ENCODE data around the gene UBR2.

Gene UBR2

DNA sequence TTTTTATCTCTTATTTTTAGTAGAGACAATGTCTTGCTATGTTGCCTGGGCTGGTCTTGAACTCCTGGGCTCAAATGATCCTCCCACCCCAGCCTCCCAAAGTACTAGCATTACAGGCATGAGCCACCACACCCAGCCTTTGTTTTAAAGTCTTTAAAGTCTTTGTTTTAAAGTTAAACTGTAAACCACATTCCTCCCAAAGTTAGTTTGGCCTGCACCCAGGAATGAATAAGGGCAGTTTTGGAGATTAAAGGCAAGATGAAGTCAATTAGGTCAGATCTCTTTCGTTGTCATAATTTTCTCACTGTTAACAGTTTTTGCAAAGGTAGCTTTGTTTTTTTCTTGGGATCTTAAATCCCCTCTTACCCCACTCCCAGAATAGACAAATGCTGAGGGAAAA lies 63.8 kb downstream of the UBR2 start:
- peaks cover 6% of the 10 kb centered on the region for H3K36me3 ChIP-seq
- H3K27me3 ChIP-seq, result no peaks in the 10 kb centered on the region
- no peaks in the 10 kb centered on the region for H3K9me3 ChIP-seq
- no peaks in the 10 kb centered on the region for H3K4me1 ChIP-seq
- TF ChIP-seq, protein P1, sequence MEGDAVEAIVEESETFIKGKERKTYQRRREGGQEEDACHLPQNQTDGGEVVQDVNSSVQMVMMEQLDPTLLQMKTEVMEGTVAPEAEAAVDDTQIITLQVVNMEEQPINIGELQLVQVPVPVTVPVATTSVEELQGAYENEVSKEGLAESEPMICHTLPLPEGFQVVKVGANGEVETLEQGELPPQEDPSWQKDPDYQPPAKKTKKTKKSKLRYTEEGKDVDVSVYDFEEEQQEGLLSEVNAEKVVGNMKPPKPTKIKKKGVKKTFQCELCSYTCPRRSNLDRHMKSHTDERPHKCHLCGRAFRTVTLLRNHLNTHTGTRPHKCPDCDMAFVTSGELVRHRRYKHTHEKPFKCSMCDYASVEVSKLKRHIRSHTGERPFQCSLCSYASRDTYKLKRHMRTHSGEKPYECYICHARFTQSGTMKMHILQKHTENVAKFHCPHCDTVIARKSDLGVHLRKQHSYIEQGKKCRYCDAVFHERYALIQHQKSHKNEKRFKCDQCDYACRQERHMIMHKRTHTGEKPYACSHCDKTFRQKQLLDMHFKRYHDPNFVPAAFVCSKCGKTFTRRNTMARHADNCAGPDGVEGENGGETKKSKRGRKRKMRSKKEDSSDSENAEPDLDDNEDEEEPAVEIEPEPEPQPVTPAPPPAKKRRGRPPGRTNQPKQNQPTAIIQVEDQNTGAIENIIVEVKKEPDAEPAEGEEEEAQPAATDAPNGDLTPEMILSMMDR (IDR thresholded peaks at IDR 0.05; ENCODE audit: low read depth, low read length), result no peak
- H3K4me3 ChIP-seq (ENCODE audit: low read depth, low read length), result no peak overlapping the region
- DNase-seq, result no peak

DNA sequence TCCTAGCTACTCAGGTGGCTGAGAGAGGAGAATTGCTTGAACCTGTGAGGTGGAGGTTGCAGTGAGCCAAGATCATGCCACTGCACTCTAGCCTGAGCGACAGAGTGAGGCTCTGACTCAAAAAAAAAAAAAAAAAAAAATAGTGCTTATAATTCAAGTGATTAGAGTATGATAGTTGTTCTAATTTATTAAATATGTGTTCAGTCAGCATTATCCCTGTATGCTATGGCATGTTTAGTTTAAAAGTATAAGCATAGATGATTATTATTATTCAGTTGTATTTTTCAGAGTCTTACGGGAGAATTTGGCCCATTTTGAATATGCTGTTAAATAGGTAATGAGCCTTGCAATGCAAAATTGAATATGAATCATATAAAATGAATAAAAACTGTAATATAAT lies 64.8 kb downstream of the UBR2 start:
- H3K36me3 ChIP-seq, result peaks cover 6% of the 10 kb centered on the region
- H3K4me1 ChIP-seq, result no peaks in the 10 kb centered on the region
- DNase-seq, result no peak
- H3K27me3 ChIP-seq, result no peaks in the 10 kb centered on the region
- TF ChIP-seq, protein P1 (IDR thresholded peaks at IDR 0.05; ENCODE audit: low read depth, low read length), result no peak
- H3K9me3 ChIP-seq, result no peaks in the 10 kb centered on the region
- no peak overlapping the region for H3K4me3 ChIP-seq (ENCODE audit: low read depth, low read length)

DNA sequence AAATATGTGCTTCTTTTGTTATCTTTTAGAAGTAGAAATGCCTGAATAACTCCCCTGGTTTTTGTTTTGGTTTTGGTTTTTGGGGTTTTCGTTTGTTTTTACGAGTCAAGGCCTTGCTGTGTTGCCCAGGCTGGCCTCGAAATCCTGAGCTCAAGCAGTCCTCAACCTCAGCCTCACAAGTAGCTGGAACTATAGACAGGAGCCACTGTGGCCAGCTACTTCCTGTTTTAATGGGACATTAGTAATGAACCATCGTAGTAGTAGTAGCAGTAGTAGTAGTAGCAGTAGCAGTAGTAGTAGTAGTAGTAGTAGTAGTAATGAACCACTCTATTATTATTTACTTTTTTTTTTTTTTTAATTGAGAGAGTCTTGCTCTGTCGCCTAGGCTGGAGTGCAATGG lies 66.0 kb downstream of the UBR2 start:
- TF ChIP-seq, protein P1 (IDR thresholded peaks at IDR 0.05; ENCODE audit: low read depth, low read length), result no peak
- Histone ChIP-seq H3K4me3 (ENCODE audit: low read depth, low read length) (no peak overlapping the region), H3K36me3 (peaks cover 3% of the 10 kb centered on the region; the same call in 1 of the 2 replicates), H3K9me3 (no peaks in the 10 kb centered on the region), H3K27me3 (no peaks in the 10 kb centered on the region), H3K4me1 (no peaks in the 10 kb centered on the region)
- no peak for DNase-seq

DNA sequence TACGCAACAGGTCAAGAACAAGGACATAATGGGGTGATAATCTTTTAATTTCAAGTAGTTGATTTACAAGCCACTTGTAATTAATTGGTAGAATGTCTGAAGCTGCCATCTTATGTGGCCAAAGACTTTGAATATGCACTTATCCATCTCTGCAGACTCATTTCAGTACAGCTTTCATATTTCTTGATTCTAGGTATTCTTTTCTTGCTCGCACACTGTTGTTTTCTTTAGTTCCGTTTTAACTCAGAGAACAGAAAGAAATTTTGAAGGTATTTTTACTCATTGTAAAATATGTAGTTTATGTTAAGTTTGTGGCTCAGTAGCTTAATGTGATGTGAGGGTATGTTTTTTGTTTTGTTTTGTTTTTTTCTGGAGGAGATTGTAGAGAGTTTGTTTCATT lies 73.9 kb downstream of the UBR2 start:
- no peaks in the 10 kb centered on the region for H3K27me3 ChIP-seq
- H3K4me1 ChIP-seq, result no peaks in the 10 kb centered on the region
- H3K4me3 ChIP-seq (ENCODE audit: low read depth, low read length), result no peak overlapping the region
- no peak for DNase-seq
- H3K9me3 ChIP-seq, result no peaks in the 10 kb centered on the region
- peaks cover 19% of the 10 kb centered on the region for H3K36me3 ChIP-seq
- TF ChIP-seq, protein P1 (IDR thresholded peaks at IDR 0.05; ENCODE audit: low read depth, low read length), result no peak

DNA sequence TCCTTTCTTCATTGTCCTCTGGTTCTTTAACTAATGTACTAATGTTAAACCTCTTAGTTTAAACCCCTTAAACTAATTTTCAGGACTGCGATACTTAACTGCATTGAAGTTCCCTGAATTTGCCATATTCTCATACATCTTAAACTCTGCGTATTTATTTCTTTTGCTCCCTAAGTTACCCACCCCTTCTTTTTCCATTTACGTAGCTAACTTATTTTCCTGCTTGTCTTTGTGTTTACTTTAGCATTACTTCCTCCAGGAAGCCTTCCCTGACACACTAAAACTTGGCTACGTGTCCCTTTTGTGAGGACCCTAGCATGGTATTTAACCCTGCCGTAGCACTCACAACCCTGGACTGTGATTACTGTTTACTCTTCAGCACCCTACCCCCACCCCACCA lies 79.0 kb downstream of the UBR2 start:
- Histone ChIP-seq H3K4me1 (no peaks in the 10 kb centered on the region), H3K4me3 (ENCODE audit: low read depth, low read length) (no peak overlapping the region), H3K27me3 (no peaks in the 10 kb centered on the region), H3K36me3 (peaks cover 20% of the 10 kb centered on the region), H3K9me3 (no peaks in the 10 kb centered on the region)
- DNase-seq, result no peak
- TF ChIP-seq, protein P1 (IDR thresholded peaks at IDR 0.05; ENCODE audit: low read depth, low read length), result no peak

DNA sequence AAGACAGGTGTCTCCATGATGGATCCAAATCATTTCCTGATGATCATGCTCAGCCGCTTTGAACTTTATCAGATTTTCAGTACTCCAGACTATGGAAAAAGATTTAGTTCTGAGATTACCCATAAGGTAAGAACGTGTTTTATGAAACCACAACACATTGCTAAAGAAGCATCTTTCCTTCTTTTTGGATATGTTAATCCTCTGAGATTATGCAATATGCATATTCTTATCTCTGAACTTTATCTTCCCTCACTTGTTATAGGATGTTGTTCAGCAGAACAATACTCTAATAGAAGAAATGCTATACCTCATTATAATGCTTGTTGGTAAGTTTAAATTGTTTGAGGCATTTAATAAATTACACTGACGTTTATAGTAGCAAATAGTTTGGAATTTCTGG lies 80.4 kb downstream of the UBR2 start:
- Histone ChIP-seq H3K36me3 (peaks cover 19% of the 10 kb centered on the region), H3K27me3 (no peaks in the 10 kb centered on the region), H3K4me3 (ENCODE audit: low read depth, low read length) (no peak overlapping the region), H3K9me3 (no peaks in the 10 kb centered on the region), H3K4me1 (no peaks in the 10 kb centered on the region)
- TF ChIP-seq, protein P1 (IDR thresholded peaks at IDR 0.05; ENCODE audit: low read depth, low read length), result no peak
- no peak for DNase-seq
